ENCODE data around the gene GLRX2. TPM values are rescaled to one million over a fixed set of nuclear protein-coding genes. Genes with fewer than 3 reads are reported as not detected.

The GLRX2 gene
- total and polyA plus RNA-seq, 2 of the 8 experiments (the other 6 are each of a cell fraction or from before 2014, with no cell fraction given): 4.8 to 13.5 TPM

DNA sequence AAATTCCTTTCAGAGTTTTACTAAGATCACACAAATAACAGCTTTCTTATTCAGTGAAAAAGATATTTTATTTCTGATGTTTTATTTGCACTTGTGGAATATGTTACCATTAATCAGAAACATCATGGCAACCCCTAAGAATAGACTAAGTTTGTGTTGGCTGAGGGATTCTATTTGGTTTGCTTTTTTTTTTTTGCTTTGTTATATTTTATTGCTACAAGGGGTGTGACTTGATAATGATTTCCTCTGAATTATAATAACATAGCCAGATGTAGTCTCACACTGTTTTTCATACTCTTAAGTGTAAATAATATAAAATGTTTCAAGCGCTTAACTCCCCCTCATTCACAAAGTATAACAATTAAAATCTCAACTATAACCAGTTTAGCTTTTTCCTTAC, 20.0 kb downstream of the GLRX2 start:
- no peak overlapping the region for H3K4me2 ChIP-seq (ENCODE audit: insufficient read depth in 1 of 2, low read depth in 2 of 2, low read length in 2 of 2)
- H2BK15ac ChIP-seq (ENCODE audit: low read length): no peak overlapping the region
- H3K56ac ChIP-seq (replicated peaks; ENCODE audit: insufficient read length, low read depth, low read length): no peak overlapping the region
- TF ChIP-seq BRCA1 (IDR thresholded peaks at IDR 0.05; ENCODE audit: low read depth, low read length) (no peak), ZNF274 (IDR thresholded peaks at IDR 0.05; ENCODE audit: borderline replicate concordance, extremely low read depth, low read length) (no peak), CREB1 (IDR thresholded peaks at IDR 0.05) (no peak), BACH1 (IDR thresholded peaks at IDR 0.05; ENCODE audit: low read length) (no peak), POLR2AphosphoS5 (IDR thresholded peaks at IDR 0.05; ENCODE audit: low read depth, low read length) (no peak)
- H2BK5ac ChIP-seq (ENCODE audit: low read depth, low read length): no peak overlapping the region
- H3K4me3 ChIP-seq (ENCODE audit: extremely low read depth in 1 of 4, insufficient read depth in 2 of 4, low read depth in 3 of 4, low read length in 4 of 4): no peak overlapping the region
- no peak overlapping the region for H2BK120ac ChIP-seq (replicated peaks; ENCODE audit: low read depth, low read length)
- CTCF ChIA-PET (ENCODE audit: partially characterized antibody): no interaction called here
- H3K18ac ChIP-seq (ENCODE audit: extremely low read depth, low read length): no peak overlapping the region
- H2AK5ac ChIP-seq (ENCODE audit: low read depth, low read length): no peak overlapping the region
- no peak overlapping the region for H3K9ac ChIP-seq (replicated peaks in 1 of 4; ENCODE audit: extremely low read depth in 1 of 4, low read depth in 3 of 4, low read length in 3 of 4)
- H3K4ac ChIP-seq (replicated peaks; ENCODE audit: insufficient read length, low read depth, low read length): no peak overlapping the region
- no peaks in the 10 kb centered on the region for H3K4me1 ChIP-seq (replicated peaks in 1 of 4; ENCODE audit: control insufficient read depth in 3 of 4, insufficient read depth in 4 of 4, low read length in 3 of 4)
- no peak overlapping the region for H2AFZ ChIP-seq (ENCODE audit: low read length)
- 95% methylated on average over 1 of the region's 1 CpG; no CpG with 5 or more reads in 1 of the 2 experiments for WGBS, 2 experiments (ENCODE audit: extremely low coverage in 1 of 2, insufficient coverage in 1 of 2, insufficient read length in 1 of 2, insufficient replicate concordance in 2 of 2, low coverage in 1 of 2, low lambda C conversion rate in 2 of 2, missing lambda C conversion rate in 1 of 2)
- no peak overlapping the region for H4K8ac ChIP-seq (ENCODE audit: extremely low read depth, insufficient read depth, low read length)
- H3K14ac ChIP-seq (ENCODE audit: insufficient read length): no peak overlapping the region
- H4K5ac ChIP-seq (ENCODE audit: insufficient read length, low read depth, low read length): no peak overlapping the region
- H3K27ac ChIP-seq (ENCODE audit: low read depth, low read length): no peak overlapping the region
- no peaks in the 10 kb centered on the region for H3K79me1 ChIP-seq (ENCODE audit: low read depth, low read length)
- peaks cover 0 to 2% of the 10 kb centered on the region in 2 experiments for H4K20me1 ChIP-seq (replicated peaks in 1 of 2; ENCODE audit: control insufficient read depth in 1 of 2, insufficient read depth in 2 of 2, low read length in 2 of 2)
- POLR2A ChIA-PET (ENCODE audit: partially characterized antibody): interaction anchor here (1.2 kb wide), 1 partner anchor 9 kb away, joined by 3 read pairs; no protein-coding TSS in a partner anchor
- H3K9me3 ChIP-seq (ENCODE audit: insufficient read depth in 2 of 2, low read depth in 1 of 2, low read length in 1 of 2): no peaks in the 10 kb centered on the region
- DNase-seq (ENCODE audit: low read depth in 1 of 2, low spot score in 2 of 2) (no peak), FAIRE-seq (no peak)
- H2BK20ac ChIP-seq (ENCODE audit: low read length): no peak overlapping the region
- H3K27me3 ChIP-seq (replicated peaks in 1 of 4; ENCODE audit: control insufficient read depth in 3 of 4, extremely low read depth in 1 of 4, insufficient read depth in 3 of 4, low read length in 3 of 4): no peaks in the 10 kb centered on the region
- H4K91ac ChIP-seq (replicated peaks; ENCODE audit: insufficient read length, low read length): no peak overlapping the region
- no peak overlapping the region for H3K23ac ChIP-seq (ENCODE audit: insufficient read length)
- peaks cover 0 to 47% (median 19%) of the 10 kb centered on the region in 4 experiments; a peak in 5 of 8 replicates for H3K36me3 ChIP-seq (ENCODE audit: control insufficient read depth in 2 of 4, insufficient read depth in 4 of 4, low read length in 3 of 4)
- no peaks in the 10 kb centered on the region for H3K23me2 ChIP-seq (ENCODE audit: low read depth, low read length)
- no peak overlapping the region for H2BK12ac ChIP-seq (ENCODE audit: low read depth, low read length)
- H3K79me2 ChIP-seq (ENCODE audit: control insufficient read depth in 1 of 2, insufficient read depth in 2 of 2, low read length in 2 of 2): no peaks in the 10 kb centered on the region
